ENCODE results near the gene WDR12. TPM values are rescaled to one million over a fixed set of nuclear protein-coding genes. Genes with fewer than 3 reads are reported as not detected.
"Not testable (repeated sequence)": the region's sequence is repeated elsewhere in the genome, so short reads cannot be mapped to it uniquely, and the experiment has no call there.

WDR12 gene
- total and polyA plus RNA-seq, 5 donors from 2014 or later: 8.3 to 15.6 (median 13.3) TPM

DNA sequence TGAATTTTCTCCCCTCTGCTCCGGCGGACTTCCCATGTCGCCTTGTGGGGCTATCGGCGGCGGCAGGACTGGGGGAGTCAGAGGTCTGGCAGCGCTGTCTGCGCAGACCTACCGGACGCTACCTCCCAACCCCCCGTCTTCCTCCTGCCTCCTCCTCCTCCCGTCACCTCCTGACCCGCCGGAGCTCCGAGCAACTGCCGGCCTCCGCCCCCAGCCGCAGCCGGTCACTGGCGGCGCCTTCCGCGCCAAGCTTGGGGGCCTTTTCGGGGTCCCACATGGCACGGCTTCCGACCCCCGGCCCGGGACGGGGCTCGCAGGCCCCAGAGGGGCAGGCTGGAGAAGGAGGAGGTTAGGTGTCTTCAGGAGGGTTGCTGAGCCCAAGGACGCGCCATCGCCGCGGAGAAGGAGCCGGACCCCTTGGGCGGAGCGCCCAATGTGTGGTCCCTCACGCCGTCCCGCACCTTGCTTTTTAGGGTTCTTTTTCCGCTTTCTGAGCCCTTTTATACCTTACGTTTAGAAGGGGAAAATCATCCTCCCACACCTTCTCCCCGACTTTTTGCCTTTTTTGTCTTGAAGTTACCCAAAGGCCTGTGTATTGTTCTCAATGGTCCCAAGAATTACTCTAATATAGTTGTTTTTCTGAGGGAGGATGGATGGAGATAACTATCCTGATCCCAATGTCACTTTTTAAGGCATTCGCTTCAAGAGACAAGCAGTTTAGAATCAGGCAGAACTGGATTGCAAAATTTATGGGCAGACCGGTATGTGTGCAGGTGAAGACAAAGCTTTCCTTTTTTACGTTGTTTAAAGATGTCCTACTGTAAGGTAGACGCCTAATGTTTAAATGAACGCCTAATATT, 1.1 kb upstream of the WDR12 start:
- not testable (repeated sequence) for H3K27me3 ChIP-seq (ENCODE audit: control insufficient read depth, insufficient read depth, low read length); H3K36me3 ChIP-seq (ENCODE audit: control insufficient read depth, insufficient read depth, low read length); H3K36me3 Mint-ChIP-seq; H3K9me3 Mint-ChIP-seq; H3K9me3 ChIP-seq (ENCODE audit: control insufficient read depth in 2 of 2, low read length in 2 of 2); H3K27me3 Mint-ChIP-seq
- peaks cover 9 to 42% (median 33%) of the 10 kb centered on the region in 4 donors for H3K4me1 Mint-ChIP-seq
- peak in 2 of 3 donors; percentile 4 to 20 for DNase-seq
- Histone ChIP-seq H3K4me1 (ENCODE audit: control insufficient read depth, insufficient read depth, low read length, poor library complexity, severe bottlenecking) (peaks cover 16% of the 10 kb centered on the region), H3K4me3 (ENCODE audit: low read depth, low read length) (peak overlapping the region; percentile 80), H3K27ac (ENCODE audit: insufficient read depth, low read length, poor library complexity, severe bottlenecking) (peak overlapping the region; percentile 85)
- H3K27ac Mint-ChIP-seq: peak overlapping the region; percentile 92 to 99 (median 97)
- ATAC-seq (ENCODE audit: low read depth in 2 of 2): peak; percentile 32 to 44
- peak overlapping the region; percentile 96 to 99 (median 98) for H3K4me3 Mint-ChIP-seq

DNA sequence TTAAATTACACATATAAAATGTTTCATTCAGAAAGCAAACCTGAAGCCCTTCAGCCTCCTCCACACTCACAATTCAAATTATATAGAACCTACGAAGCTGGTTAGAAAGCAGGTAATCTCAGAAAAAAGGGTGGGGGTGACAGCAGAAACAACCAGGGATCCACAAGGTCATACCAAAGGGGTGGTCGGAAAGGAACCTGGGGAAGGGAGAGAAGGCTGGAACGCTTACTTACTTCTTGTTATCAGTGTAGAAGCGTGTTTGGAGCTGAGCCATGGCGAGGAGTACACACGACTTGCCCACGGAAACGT, 316 bp downstream of the WDR12 start:
- H3K9me3 ChIP-seq (ENCODE audit: control insufficient read depth in 2 of 2, low read length in 2 of 2): no peaks in the 10 kb centered on the region
- peaks cover 16% of the 10 kb centered on the region for H3K4me1 ChIP-seq (ENCODE audit: control insufficient read depth, insufficient read depth, low read length, poor library complexity, severe bottlenecking)
- H3K4me3 ChIP-seq (ENCODE audit: low read depth, low read length): peak overlapping the region; percentile 97
- H3K27me3 ChIP-seq (ENCODE audit: control insufficient read depth, insufficient read depth, low read length): no peaks in the 10 kb centered on the region
- peaks cover 3% of the 10 kb centered on the region for H3K36me3 Mint-ChIP-seq
- ATAC-seq (ENCODE audit: low read depth in 2 of 2) (no peak), DNase-seq (no peak)
- peaks cover 4 to 45% (median 33%) of the 10 kb centered on the region in 4 donors for H3K4me1 Mint-ChIP-seq
- H3K36me3 ChIP-seq (ENCODE audit: control insufficient read depth, insufficient read depth, low read length): peaks cover 5% of the 10 kb centered on the region
- H3K27ac Mint-ChIP-seq: peak overlapping the region; percentile 92 to 99 (median 97)
- H3K27me3 Mint-ChIP-seq: no peaks in the 10 kb centered on the region
- H3K4me3 Mint-ChIP-seq: peak overlapping the region; percentile 90 to 99 (median 98)
- H3K9me3 Mint-ChIP-seq: no peaks in the 10 kb centered on the region
- H3K27ac ChIP-seq (ENCODE audit: insufficient read depth, low read length, poor library complexity, severe bottlenecking): peak overlapping the region; percentile 85

DNA sequence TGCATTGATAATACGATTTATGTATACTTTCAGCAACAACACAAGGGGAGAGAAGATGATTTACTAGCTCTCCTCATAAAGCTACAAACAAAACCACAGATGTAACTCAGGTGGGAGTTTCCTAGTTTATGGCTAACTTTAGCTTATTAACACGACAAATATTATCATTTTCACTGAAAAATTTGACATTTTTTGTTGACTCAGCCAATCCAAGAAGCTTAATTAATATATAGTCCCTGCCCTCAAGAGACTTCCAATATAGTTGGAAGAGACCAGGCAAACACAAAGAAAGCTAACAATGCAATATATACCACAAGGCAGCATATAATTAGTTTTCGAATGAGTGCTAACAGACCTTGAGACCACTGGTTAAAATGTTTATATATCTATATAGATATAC, 775 bp downstream of the WDR12 start:
- Mint-ChIP-seq H3K4me1 (peaks cover 6 to 45% (median 33%) of the 10 kb centered on the region in 4 donors), H3K27me3 (no peaks in the 10 kb centered on the region), H3K36me3 (peaks cover 4% of the 10 kb centered on the region), H3K27ac (peak overlapping the region in 1 of 3 donors; percentile 99), H3K4me3 (peak overlapping the region; percentile 90 to 99 (median 98)), H3K9me3 (no peaks in the 10 kb centered on the region)
- Histone ChIP-seq H3K4me3 (ENCODE audit: low read depth, low read length) (peak overlapping the region; percentile 97), H3K4me1 (ENCODE audit: control insufficient read depth, insufficient read depth, low read length, poor library complexity, severe bottlenecking) (peaks cover 16% of the 10 kb centered on the region), H3K9me3 (ENCODE audit: control insufficient read depth in 2 of 2, low read length in 2 of 2) (no peaks in the 10 kb centered on the region), H3K27ac (ENCODE audit: insufficient read depth, low read length, poor library complexity, severe bottlenecking) (no peak overlapping the region), H3K27me3 (ENCODE audit: control insufficient read depth, insufficient read depth, low read length) (no peaks in the 10 kb centered on the region), H3K36me3 (ENCODE audit: control insufficient read depth, insufficient read depth, low read length) (peaks cover 8% of the 10 kb centered on the region)
- ATAC-seq (ENCODE audit: low read depth in 2 of 2) (no peak), DNase-seq (no peak)

DNA sequence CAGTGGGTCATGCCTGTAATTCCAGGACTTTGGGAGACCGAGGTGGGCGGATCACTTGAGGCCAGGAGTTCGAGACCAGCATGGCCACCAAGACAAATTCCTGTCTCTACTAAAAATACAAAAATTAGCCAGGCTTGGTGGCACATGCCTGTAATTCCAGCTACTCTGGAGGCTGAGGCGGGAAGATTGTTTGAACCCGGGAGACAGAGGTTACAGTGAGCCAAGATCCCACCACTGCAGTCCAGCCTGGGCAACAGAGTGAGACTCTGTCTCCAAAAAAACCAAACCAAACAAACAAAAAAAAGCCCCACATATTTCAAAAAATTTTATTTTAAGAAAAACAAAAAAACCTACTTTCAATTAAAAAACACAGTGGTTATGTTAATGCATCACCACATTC, 1.2 kb downstream of the WDR12 start:
- H3K27ac Mint-ChIP-seq; H3K27ac ChIP-seq (ENCODE audit: insufficient read depth, low read length, poor library complexity, severe bottlenecking); H3K9me3 Mint-ChIP-seq; H3K9me3 ChIP-seq (ENCODE audit: control insufficient read depth in 2 of 2, low read length in 2 of 2); H3K36me3 Mint-ChIP-seq; ATAC-seq (ENCODE audit: low read depth in 2 of 2); DNase-seq; H3K27me3 ChIP-seq (ENCODE audit: control insufficient read depth, insufficient read depth, low read length); H3K27me3 Mint-ChIP-seq: not testable (repeated sequence)
- H3K36me3 ChIP-seq (ENCODE audit: control insufficient read depth, insufficient read depth, low read length): peaks cover 11% of the 10 kb centered on the region
- H3K4me3 ChIP-seq (ENCODE audit: low read depth, low read length): peak overlapping the region; percentile 97
- H3K4me3 Mint-ChIP-seq: peak overlapping the region; percentile 63 to 99 (median 84)
- H3K4me1 ChIP-seq (ENCODE audit: control insufficient read depth, insufficient read depth, low read length, poor library complexity, severe bottlenecking): peaks cover 16% of the 10 kb centered on the region
- peaks cover 10 to 45% (median 33%) of the 10 kb centered on the region in 4 donors for H3K4me1 Mint-ChIP-seq

DNA sequence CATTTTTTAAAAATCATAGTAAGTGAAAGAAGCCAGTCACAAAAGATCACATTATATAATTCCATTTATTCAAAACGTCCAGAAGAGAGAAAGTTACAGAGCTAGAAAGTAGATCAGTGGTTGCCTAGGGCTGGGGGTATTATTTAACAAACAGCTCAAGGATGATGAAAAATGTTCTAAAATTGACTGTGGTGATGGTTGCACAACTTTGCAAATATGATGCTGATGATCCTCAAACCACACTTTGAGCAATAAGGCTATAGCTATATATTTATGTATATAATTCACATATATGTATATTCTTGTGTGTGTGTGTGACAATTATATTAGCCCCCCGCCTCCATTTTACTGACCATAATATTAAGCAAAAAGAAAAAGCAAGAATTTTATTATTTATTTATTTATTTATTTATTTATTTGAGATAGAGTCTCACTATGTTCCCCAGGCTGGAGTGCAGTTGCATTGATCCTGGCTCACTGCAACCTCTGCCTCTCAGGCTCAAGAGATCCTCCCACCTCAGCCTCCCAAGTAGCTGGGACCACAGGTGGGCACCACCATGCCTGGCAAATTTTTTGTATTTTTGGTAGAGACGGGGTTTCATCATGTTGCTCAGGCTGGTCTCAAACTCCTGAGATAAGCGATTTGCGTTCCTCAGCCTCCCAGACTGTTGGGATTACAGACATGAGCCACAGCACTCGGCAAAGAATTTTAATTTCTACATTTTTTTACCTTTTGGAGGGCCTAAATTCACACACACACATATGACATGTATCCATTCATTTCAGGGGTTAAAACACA, 1.9 kb downstream of the WDR12 start:
- H3K4me1 ChIP-seq (ENCODE audit: control insufficient read depth, insufficient read depth, low read length, poor library complexity, severe bottlenecking): peaks cover 16% of the 10 kb centered on the region
- no peaks in the 10 kb centered on the region for H3K9me3 ChIP-seq (ENCODE audit: control insufficient read depth in 2 of 2, low read length in 2 of 2)
- no peak overlapping the region for H3K27ac ChIP-seq (ENCODE audit: insufficient read depth, low read length, poor library complexity, severe bottlenecking)
- Mint-ChIP-seq H3K36me3 (peaks cover 13% of the 10 kb centered on the region), H3K27me3 (no peaks in the 10 kb centered on the region), H3K9me3 (no peaks in the 10 kb centered on the region), H3K27ac (peak overlapping the region in 1 of 3 donors; percentile 6), H3K4me1 (peaks cover 13 to 48% (median 34%) of the 10 kb centered on the region in 4 donors), H3K4me3 (peak overlapping the region in 3 of 4 donors; percentile 22 to 90 (median 70))
- H3K36me3 ChIP-seq (ENCODE audit: control insufficient read depth, insufficient read depth, low read length): peaks cover 11% of the 10 kb centered on the region
- H3K4me3 ChIP-seq (ENCODE audit: low read depth, low read length): no peak overlapping the region
- no peak for DNase-seq
- no peak for ATAC-seq (ENCODE audit: low read depth in 2 of 2)
- H3K27me3 ChIP-seq (ENCODE audit: control insufficient read depth, insufficient read depth, low read length): no peaks in the 10 kb centered on the region

DNA sequence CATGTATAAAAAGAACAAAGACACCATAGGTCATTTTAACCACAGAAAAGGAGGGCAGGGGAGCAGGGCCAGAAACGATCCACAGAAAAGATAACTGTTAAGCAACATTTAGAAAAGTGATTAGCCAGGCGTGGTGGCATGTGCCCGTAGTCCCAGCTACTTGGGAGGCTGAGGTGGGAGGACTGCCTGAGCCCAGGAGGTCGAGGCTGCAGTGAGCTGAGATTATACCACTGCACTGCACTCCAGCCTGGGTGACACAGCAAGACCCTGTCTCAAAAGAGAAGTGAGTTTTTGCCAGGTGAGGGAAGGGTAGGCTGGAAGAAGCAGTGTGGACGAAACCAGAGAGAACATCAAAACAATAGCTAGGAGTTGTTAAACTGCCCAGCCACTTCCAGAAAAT, 3.3 kb downstream of the WDR12 start:
- Histone ChIP-seq H3K9me3 (ENCODE audit: control insufficient read depth in 2 of 2, low read length in 2 of 2) (no peaks in the 10 kb centered on the region), H3K4me1 (ENCODE audit: control insufficient read depth, insufficient read depth, low read length, poor library complexity, severe bottlenecking) (peaks cover 14% of the 10 kb centered on the region), H3K36me3 (ENCODE audit: control insufficient read depth, insufficient read depth, low read length) (peaks cover 11% of the 10 kb centered on the region), H3K4me3 (ENCODE audit: low read depth, low read length) (no peak overlapping the region), H3K27ac (ENCODE audit: insufficient read depth, low read length, poor library complexity, severe bottlenecking) (no peak overlapping the region), H3K27me3 (ENCODE audit: control insufficient read depth, insufficient read depth, low read length) (no peaks in the 10 kb centered on the region)
- H3K36me3 Mint-ChIP-seq: peaks cover 22% of the 10 kb centered on the region
- H3K27me3 Mint-ChIP-seq: no peaks in the 10 kb centered on the region
- peak overlapping the region in 1 of 4 donors; percentile 76 for H3K4me3 Mint-ChIP-seq
- DNase-seq: no peak
- ATAC-seq (ENCODE audit: low read depth in 2 of 2): no peak
- peak overlapping the region in 1 of 3 donors; percentile 48 for H3K27ac Mint-ChIP-seq
- H3K9me3 Mint-ChIP-seq: no peaks in the 10 kb centered on the region
- H3K4me1 Mint-ChIP-seq: peaks cover 21 to 52% (median 39%) of the 10 kb centered on the region in 4 donors

DNA sequence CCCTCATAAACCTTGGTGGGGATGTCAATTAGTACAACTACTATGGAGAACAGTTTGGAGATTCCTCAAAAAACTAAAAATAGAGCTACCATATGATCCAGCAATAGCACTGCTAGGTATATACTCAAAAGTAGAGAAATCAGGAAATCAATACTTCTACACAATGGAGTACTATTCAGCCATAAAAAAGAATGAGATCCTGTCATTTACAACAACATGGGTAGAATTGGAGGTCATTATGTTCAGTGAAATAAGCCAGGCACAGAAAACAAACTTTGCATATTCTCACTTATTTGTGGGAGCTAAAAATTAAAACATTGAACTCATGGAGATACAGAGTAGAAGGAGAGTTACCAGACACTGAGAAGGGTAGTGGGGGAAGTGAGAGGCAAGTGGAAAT, 6.0 kb downstream of the WDR12 start:
- not testable (repeated sequence) for H3K9me3 Mint-ChIP-seq; DNase-seq; H3K27ac ChIP-seq (ENCODE audit: insufficient read depth, low read length, poor library complexity, severe bottlenecking); H3K4me3 Mint-ChIP-seq; H3K27me3 Mint-ChIP-seq; H3K27ac Mint-ChIP-seq; H3K27me3 ChIP-seq (ENCODE audit: control insufficient read depth, insufficient read depth, low read length); H3K4me3 ChIP-seq (ENCODE audit: low read depth, low read length); H3K9me3 ChIP-seq (ENCODE audit: control insufficient read depth in 2 of 2, low read length in 2 of 2); H3K4me1 ChIP-seq (ENCODE audit: control insufficient read depth, insufficient read depth, low read length, poor library complexity, severe bottlenecking); ATAC-seq (ENCODE audit: low read depth in 2 of 2)
- peaks cover 22 to 37% (median 32%) of the 10 kb centered on the region in 4 donors for H3K4me1 Mint-ChIP-seq
- peaks cover 29% of the 10 kb centered on the region for H3K36me3 Mint-ChIP-seq
- H3K36me3 ChIP-seq (ENCODE audit: control insufficient read depth, insufficient read depth, low read length): peaks cover 14% of the 10 kb centered on the region

Measured in CD4-positive, CD25-positive, alpha-beta regulatory T cell (primary cell).